ENCODE data around the gene GFI1.

Gene GFI1

GRCh38 chr1:92487078-92487605 lies 417 bp upstream of the GFI1 start:
- no peak for DNase-seq

DNA sequence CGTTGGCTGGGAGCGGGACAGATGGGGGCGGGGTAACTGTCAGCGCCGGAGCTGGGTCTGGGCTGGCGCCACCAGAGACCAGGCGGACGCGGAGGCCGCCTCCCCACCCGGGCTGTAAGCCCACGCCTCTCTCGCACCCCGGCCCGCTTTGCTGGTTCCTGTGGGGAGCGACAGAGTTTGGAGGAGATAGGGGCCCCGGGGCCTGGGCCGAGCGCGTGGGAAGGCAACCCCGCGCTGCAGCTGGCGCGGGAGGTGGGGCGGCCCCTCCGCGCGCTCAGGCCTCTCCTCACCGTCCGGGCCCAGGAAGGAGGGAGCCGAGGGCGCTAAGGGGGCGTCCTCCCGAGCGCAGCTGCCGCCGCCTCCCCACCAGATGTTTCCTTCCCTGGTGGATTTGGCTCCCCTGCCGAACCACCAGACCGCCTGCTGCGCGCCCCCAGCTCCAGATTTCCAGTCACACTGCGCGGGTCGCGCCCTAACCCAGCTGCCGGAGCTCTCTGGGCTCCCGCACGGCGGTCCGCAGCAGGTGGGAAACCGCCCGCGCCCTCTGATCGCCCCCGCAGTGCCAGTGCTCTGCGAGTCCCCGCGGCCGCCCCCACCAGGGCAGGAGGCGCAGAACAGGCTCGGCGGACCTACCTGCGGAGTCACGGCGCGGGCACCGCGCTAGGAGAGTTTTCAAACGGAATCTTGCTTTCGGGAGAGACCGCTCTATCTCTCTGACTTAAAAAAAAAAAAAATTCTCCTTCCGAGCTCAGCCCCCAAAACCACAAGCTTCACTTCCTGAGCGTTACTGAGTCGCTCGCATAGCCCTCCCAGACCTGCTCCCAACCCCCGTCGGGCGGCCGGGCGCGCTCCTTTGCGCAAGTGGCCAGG lies 1.1 kb downstream of the GFI1 start:
- DNase-seq: peak; percentile 89

DNA sequence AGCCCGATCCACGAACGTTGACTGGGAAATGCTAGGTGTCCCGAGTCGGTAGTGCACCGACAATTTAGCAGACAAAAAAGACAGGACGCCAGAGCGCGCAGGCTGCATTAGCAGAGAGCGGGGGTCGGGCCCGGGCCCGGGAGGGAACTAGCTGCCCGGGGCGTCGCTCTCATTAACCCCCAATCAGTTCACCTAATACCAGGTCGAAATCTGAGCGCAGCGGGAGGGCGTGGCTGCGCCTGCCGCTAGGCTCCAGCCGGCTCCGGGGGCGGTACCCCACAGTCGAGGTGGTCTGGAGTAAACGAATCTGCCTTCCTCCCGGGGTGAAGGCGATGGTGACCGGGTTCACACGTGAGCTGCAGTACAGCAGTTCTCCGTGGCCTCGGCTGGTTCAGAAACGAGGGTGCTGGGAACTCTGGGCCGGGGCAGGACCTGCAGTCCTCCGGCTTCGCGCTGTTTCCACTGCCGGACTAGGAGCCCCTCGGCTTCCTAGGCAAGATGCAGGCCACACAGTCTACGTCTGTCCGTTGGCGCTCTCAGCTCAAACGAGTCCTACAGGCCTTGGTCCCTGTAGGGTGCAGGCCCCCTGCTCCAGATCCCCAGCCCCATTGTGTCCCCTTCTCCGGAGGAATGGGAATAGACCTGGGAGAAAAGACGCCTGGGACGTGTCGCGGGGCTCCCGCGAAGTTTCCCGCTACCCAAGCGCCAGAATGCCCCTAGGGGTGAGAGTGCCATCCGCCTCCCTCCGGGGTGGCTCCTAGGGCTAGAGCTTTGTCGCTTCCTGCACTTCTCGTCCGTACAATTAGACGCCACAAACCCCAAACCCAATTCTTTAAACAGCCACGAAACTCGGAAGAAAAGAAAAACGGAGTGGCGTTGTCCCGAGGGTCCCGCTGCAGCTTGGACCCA lies 2.0 kb downstream of the GFI1 start:
- peak; percentile 70 for DNase-seq

DNA sequence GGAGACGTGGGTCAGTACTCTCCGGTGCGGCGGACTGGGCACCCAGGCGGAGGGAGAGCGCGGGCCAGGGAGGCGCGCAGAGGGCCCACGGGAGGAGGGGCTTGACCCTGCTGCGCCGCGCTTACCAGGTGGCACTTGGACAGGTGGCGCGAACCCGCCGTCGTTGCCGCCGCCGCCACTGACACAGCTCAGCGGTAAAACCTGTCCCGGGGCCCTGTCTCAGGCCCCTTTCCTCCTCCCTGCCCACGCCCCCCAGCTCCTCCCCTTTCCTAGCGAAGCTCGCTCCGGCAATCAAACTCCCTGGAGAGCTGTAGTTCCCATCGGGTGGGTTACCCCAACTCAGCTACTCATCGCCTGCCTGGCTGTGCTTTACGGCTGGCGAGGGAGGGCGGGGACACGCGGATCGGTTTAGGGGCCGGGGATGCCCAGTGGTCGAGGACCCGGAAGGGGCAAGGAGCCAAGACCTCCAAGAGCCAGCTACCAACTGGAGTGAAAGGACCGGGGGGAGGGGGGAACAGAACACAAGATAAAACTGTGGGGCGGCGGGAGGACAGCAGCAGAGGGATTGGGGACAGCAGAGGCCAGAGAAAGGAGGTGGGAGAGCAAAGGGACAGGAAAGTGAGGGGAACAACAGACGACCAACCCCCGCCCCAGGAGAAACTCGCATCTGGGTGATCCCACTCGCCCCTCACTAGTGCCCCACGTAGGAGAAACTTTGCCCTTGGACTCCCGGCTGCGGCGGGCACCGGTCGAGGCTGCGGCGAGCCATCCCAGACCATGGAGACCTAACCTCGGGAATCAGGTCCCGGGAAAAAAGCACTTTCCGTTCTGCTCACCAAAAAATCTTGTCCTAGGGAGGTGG lies 2.9 kb downstream of the GFI1 start:
- DNase-seq: peak; percentile 66

GRCh38 chr1:92482665-92483609 lies 3.8 kb downstream of the GFI1 start:
- DNase-seq: peak; percentile 38

DNA sequence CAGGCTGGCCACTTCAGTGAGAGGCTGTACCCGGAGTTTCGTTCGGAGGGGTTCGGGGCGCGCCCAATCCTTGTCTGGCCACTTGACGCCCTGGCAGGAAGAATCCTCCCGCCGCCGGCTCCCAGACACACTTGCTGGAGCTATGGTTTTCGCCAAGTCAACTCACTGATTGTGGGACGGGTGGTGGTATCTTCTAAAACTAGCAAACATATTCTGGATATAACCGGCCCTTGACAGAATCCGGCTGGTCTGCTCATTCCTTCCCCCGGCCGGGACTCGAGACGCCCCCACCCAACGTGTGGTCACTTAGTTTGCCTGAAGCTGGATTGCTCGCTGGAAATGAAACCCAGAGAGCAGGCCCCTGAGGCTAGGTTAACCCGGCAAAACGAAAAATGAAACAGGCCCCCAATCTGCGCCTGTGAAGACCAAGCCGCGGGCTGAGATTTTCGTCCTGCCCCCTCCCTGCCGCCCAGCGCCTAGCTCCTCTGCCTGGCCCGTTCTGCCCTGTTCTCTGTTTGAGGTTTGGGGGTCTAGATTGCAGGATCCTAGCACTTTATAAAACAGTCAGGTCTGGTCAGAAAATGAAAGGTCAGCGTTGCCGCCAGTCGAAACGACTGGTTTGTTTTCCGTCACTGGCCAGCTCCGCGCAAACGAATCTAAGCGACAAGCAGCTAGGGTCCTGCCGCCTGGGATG lies 4.6 kb downstream of the GFI1 start:
- no peak for DNase-seq

GRCh38 chr1:92481599-92481925 lies 5.2 kb downstream of the GFI1 start:
- no peak for DNase-seq

- no peak for DNase-seq
Measured at GRCh38 chr1:92480813-92481598, 5.7 kb downstream of the GFI1 start.

DNA sequence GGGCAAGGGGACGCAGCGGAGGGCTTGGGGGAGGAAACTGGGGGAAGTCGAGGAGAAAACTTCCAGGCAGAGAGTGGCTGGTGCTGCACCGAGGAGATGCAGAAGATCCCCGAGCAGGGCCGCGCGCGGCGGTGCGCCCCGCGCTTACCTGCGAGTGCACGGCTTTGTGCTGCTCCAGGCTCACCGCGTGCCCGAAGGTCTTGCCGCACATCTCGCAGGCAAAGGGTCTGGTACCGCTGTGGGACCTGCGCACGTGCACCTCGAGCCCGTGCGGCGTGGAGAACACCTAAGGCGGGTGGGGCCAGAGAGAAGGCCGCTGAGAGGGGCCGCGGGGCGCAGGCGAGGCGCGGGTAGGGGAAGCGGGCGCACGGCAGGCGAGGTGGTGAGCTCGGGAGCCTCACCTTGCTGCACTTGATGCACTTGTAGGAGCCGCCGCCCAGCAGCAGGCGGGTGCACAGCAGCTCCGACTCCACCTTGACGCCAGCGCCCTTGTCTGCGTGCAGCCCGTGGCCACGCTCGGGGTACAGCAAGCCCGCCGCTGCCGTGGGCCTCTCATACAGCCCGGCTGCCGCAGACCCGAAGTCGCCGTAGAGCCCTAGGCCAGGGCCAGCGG lies 6.4 kb downstream of the GFI1 start:
- no peak for DNase-seq

DNA sequence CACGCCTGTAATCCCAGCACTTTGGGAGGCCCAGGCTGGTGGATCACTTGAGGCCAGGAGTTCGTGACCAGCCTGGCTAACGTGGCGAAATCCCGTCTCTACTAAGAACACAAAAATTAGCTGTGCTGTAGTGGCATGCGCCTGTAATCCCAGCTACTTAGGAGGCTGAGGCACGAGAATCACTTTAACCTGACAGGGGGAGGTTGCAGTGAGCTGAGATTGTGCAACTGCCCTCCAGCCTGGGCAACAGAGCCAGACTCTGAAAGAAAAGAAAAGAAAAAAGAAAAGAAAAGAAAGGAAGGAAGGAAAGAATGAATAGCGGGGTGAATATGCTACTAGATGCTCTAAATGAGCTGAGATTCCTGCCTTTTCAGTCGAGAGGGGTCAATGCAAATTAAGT lies 7.1 kb downstream of the GFI1 start:
- DNase-seq: no peak

- DNase-seq: peak; percentile 50
Measured at GRCh38 chr1:92478393-92478792, 8.3 kb downstream of the GFI1 start.

GRCh38 chr1:92476071-92476631 lies 10.6 kb downstream of the GFI1 start:
- DNase-seq: peak; percentile 72

DNA sequence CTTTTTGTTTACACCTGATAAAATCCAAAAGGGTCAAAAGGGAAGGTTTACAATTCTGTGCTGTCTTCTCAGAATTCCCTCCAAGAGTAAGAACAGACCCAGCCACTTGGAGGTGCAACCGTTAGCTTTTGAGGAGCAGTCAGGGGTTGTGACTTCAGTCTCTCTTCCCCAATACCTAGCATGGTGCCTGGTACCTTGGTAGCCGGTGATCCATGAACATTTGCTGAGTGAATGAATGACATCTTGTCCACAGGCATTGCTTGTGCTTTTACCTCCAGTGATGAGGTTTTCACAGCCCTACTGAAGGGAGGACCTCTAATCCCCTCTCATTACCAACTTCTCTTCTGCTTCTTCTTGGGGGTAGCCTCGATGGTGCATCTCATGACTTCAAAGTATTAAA lies 11.7 kb downstream of the GFI1 start:
- DNase-seq: no peak

DNA sequence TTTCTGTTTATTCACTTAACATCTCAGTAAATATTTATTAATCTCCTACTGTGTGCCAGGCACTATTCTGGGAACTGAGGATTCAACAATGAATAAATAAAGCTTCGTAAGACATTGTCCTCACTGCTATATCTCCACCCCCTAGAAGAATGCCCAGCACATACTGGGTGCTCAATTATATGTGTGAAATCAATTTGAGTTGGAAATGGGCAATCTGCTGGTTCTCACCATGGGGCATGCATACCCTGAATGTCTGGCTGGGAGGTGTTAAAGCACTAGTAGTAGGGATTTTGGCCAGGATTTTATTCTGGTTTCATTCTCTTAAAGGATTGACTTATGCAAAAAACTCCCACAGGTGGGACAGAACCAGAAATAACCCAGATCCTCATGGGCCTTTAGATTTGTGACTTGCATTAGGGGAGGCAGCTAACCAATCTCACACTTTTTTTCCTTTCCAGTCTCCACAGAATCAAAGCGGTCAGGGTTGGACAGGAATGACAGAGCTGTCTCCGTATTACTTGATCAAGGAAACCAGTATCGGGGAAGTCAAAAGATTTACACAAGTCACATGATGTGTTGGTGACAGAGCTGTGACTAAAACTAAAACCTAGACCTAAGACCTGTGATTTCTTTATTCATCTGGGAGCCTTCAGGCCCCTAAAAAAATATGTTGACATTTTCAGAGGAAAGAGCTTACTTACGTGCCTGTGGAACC lies 12.8 kb downstream of the GFI1 start:
- DNase-seq: peak; percentile 91

GRCh38 chr1:92470216-92470615 lies 16.5 kb downstream of the GFI1 start:
- no peak for DNase-seq

DNA sequence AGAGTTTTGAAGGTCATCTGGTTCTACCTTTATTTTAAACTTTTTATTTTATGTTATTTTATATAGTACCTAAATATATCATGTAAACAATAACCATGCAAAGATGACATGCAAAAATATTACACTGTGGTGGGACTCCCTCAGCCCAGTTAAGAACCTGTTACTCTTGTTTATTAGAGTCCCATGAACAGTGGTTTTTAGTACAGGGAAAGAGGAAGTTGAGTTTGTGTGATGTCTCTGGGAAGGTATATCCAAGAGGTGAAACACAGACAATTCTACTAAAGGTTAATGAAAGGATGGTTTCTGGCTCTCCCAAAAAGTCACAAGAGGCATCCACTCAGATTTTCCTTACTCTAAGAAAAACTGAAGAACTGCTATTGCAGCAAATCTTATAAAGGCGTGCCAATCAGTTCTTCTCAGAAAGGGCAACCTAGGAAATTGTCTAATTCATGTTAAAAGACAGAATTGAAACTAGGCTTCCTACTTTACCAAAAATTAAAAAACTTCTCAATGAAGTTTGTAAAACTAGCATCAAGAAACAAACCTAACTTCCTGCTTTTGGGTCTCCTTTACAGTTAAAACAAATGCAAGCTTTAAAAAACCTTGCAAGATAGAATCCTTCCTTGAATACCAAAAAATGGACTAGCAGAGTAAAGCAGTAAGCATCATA lies 19.9 kb downstream of the GFI1 start:
- DNase-seq: no peak

DNA sequence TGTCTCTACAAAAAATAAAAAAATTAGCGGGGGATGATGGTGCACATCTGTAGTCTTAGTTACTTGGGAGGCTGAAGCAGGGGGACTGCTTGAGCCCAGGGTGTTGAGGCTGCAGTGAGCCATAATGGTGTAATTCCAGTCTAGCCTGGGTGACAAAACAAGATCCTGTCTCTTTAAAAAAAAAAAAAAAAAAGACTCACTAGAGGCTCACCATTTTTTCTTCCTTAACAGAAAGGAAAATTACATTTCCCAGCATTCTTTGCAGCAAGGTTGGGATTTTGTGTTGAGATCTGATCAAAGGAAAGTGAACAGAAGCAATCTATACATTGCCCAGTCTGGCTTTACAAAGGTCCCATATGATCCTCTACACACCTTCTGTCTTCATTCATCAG lies 21.5 kb downstream of the GFI1 start:
- no peak for DNase-seq
